ENCODE measurements around the gene CP.
A peak's percentile ranks its signal among the peaks of the same experiment; 100 is the strongest.
"Not testable (repeated sequence)": the region's sequence is repeated elsewhere in the genome, so short reads cannot be mapped to it uniquely, and the experiment has no call there.

Gene CP

GRCh38 chr3:149226776-149227175, 5.1 kb upstream of the CP start:
- DNase-seq = no peak

DNA sequence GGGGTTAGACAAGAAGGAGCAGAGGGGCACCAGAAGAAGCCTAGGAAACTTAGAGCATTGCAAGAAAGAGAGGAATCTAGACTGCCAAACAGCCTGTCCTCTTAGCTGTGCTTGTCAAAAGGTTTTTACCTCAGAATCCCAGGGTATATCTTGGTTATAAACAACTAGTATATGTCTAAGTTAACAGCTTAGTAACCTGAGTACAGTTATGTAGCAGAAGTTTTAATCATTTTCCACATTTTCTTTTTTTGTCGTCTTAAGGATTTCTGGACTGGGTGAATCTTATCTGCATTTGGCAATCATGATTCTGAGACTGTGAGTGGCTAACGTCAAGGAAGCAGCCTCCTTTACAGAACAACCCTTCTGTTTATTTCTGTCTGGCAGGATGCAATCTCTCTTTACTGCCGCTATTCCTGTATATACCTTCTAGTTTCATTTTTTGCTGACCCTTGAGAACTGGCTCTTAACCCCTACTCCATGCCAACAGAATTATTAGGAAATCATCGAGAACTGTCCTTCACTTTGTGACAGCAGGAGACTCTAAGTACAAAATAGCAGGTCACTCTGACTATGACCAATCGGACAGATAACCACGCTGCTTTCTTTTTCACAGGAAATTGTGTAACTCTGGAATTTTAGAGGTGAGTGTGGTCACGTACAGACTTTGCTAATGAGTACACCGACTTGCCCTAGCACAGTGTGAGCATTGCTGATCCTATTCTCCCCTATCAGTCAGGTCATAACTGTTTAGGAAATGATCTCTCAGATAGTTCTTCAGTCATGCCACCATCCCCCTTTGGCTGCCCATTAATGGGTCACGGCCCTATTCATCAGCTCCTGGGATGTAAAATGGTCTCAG, 3.3 kb upstream of the CP start:
- no peak for DNase-seq

GRCh38 chr3:149223461-149223820, 1.8 kb upstream of the CP start:
- no peak for DNase-seq

DNA sequence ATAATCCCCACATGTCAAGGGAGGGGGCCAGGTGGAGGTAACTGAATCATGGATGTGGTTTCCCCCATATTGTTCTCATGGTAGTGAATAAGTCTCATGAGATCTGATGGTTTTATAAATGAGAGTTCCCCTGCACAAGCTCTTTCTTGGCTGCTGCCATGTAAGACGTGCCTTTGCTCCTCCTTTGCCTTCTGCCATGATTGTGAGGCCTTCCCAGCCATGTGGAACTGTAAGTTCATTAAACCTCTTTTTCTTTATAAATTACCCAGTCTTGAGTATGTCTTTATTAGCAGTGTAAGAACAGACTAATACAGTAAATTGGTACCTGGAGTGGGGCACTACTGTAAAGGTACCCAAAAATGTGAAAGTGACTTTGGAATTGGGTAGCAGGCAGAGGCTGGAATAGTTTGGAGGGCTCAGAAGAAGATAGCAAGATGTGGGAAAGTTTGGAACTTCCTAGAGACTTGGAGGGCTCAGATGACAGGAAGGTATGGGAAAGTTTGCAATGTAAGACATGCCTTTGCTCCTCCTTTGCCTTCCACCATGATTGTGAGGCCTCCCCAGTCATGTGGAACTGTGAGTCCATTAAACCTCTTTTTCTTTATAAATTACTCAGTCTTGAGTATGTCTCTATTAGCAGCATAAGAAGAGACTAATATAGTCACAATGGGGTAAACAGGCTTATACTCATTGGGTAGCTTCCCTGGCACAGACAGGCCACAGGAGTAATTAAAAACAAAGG, 2.1 kb downstream of the CP start:
- DNase-seq = not testable (repeated sequence)

DNA sequence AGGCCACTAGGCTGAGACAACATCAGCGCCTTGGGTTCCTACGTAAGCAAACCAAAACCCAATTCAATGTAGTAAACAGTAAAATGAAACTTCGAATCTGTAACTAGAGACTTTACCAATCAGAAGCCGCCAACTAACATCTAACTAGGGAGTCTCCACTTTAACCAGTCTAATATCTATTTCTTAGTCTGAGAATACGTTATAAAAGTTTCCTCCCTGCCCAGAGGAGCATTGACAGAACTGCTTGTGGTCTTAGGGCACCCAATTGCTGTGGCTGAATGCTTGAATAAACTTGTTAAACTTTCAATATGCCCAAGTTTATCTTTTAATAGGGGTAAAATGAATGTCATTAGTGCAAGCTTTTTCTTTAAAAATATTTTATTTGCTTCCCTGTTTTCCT, 4.3 kb downstream of the CP start:
- no peak for DNase-seq

DNA sequence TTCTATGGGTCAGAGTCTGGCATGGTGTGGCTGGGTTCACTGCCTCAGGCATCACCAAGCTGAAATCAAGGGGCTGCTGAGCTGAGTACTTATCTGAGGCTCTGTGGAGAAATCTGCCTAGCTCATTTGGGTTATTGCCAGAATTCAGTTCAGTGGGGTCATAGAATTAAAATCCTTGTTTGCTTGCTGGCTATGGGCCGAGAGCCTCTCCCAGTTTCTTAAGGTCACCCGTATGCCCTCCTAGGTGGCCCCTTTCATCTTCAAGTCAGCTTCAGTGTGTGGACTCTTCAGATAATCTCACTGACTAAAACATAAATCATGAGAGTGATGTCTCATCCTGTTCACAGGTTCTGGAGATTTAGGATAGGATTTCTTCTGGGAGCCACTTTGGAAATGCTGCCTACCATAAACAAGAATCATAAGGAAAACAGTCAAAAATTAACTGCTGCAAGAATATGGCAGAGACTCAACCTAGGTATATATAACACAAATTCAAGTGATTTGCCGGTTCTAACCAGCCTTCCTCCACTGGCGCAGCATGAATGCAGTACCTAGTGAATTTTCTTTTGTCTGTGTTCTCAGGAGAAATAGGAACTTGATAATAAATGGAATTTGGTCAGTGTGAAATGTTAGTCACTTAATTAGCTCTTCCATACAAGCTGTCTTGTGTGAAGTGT, 5.3 kb downstream of the CP start:
- DNase-seq = no peak

DNA sequence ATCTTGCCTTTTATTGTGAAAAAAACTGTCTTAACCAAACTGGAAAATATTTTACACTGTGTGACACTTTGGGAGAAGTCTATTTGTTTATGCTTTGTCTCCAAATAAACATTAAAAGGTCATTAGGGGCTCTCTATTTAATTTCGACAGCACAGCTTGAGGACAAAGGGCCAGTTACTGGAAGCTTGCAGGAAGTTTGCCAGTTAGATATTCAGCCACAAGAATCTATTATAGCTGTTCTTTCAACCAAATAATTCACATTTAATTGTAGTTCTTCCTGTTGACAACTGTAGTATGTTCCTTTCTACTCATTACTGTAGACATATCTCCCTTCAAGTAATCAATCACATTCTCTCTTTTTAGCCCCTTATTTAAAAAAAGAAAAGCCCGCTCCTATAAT, 6.1 kb downstream of the CP start:
- DNase-seq = no peak

DNA sequence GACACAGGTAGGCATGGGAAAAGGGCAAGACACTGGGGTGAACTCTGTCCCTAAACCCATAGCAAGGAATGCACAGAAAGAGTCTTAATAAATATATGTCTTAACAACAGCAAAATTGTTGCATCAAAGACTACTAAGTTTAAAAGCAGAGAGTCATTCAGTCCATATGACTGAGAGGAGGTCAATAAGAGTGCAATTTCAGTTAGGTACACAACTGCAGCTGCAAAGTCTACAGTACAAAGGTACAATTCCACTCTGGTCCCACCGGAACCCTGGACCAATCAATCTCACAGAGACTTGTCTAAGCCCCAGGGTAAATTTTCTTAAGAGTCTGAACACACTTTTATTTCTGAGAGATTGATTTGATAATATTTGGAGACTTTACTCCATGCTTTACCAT, 6.9 kb downstream of the CP start:
- no peak for DNase-seq

DNA sequence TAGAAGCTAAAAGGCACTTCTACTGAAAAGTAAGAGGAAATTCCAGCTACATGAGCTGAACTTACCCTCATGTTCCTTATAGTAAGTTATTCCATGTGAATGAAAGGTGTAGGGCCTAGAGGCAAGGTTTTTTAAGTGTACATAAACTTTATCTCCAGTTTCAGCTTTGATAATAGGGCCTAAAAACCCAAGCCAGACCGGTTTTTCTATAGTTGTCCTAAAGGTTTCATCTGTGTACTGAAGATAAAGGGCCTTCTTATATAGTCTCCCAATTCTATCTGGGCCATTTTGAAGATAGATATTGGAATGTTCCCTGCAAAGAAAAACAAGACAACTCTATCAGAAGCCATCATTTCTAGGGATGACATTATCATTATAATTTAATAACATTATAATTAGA, 9.2 kb downstream of the CP start:
- DNase-seq = no peak

- DNase-seq = no peak
Observed at GRCh38 chr3:149209431-149209830, 12.2 kb downstream of the CP start.

DNA sequence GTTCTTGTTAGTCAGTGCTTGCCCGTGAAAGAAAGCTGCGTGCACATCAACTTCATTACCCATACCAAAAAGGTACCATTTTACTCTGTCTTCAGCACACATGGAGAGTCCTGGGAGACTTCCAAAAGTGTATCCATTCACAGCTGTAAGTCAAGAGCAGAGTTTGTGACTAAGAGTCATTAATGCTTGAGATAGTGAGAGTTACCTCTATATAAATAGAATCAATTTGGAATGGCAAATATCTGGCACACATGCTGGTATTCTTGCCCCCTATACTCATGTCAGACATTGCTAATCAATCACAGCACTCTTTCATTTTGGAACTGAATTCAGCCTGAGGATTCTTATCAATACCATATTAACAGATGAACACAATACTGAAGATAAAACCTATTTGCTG, 14.2 kb downstream of the CP start:
- no peak for DNase-seq

GRCh38 chr3:149204390-149204991, 17.1 kb downstream of the CP start:
- DNase-seq = no peak

DNA sequence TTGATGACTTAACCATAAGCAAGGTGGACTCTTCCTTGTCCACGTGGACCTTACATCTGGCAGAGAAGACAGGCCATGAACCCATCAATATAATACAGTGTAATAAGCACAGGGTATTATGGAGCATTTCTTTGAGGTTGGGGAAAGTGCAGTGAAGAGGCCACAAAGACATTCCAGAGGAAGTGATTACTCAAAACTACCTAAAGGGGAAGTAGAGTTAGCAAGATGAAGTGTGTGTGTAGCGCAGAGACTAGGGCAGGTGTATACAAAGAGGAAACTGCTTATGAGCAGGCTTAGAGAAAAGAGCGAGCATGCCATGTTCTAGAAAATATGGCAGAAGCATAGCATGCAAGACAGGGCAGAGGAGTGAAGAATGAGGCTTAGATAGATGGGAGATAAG, 17.9 kb downstream of the CP start:
- DNase-seq = peak; percentile 88

GRCh38 chr3:149199474-149199873, 22.2 kb downstream of the CP start:
- DNase-seq = no peak

DNA sequence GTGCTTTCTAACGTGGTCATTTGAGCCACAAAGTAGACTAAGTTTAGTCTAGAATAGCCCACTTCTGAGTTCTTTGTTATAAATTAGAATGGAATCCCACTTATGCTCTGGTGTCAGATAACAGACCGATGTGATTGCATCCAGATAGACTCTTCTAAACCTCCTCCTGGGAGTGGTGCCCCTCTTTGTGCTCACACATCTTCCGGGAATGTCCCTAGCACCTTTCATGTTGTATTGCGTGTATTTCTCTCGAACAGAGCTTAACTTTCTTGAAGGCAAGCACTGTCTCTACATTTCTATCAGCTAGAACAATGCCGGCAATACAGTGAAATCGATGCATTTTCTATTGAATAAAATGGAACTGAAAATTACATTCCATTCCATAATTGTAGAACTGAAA, 23.0 kb downstream of the CP start:
- DNase-seq = no peak

- no peak for DNase-seq
Observed at GRCh38 chr3:149197669-149198068, 24.0 kb downstream of the CP start.

DNA sequence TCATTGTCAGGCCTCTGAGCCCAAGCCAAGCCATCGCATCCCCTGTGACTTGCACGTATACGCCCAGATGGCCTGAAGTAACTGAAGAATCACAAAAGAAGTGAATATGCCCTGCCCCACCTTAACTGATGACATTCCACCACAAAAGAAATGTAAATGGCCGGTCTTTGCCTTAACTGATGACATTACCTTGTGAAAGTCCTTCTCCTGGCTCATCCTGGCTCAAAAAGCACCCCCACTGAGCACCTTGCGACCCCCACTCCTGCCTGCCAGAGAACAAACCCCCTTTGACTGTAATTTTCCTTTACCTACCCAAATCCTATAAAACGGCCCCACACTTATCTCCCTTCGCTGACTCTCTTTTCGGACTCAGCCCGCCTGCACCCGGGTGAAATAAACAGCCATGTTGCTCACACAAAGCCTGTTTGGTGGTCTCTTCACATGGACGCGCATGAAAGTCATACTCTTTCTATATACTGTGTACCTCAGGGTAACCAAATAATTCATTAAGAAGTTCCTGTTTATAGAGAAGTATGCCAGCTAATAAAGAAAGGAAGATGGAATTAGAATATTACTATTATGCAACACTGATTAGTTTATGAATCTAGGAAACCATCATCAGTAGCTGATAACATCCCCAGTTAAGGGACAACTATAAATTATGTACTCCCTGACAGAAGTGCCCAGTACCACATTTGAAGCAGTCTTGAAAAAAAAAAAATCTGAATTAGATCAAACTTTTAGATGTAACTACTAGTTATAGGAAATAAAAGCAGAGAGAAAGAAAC, 24.6 kb downstream of the CP start:
- DNase-seq = not testable (repeated sequence)

DNA sequence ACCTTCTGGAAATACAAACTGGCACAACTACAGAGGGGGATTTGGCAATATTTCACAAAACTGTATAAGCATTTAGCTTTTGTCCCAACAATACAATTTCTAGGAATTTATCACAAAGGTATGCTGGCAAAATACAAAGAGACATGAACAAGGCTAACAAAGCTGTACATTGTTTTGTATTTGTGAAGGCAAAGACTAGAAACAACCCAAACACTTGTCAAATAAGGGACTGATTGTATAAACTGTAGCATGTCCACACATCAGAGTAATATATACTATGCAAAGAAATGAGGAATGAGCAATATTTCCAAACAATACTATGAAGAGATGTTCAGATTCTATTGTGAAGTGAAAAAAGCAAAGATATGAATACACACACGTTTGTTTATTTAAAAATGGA, 26.4 kb downstream of the CP start:
- no peak for DNase-seq

GRCh38 chr3:149188494-149188893, 33.1 kb downstream of the CP start:
- no peak for DNase-seq

DNA sequence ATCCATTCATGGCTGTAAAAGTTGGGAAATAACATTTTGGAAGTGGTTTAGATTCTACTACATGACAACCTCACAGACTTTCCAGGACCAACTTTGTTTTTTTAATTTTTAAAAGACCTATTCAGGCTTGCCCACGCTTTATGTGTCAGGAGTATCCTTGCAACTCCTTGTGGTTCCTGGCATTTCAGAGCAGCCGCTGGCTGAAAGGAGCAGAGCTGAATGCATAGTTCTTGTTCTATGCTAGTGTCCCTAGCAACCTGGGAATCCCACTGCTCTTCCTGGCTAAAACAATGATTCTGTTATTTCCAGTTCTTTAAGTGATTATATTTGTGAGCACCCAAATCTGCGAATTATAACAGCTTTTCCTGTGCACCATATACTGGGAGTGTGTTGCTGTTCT, 34.9 kb downstream of the CP start:
- no peak for DNase-seq

- DNase-seq = no peak
Observed at GRCh38 chr3:149186219-149186618, 35.4 kb downstream of the CP start.

- no peak for DNase-seq
Observed at GRCh38 chr3:149181182-149181581, 40.4 kb downstream of the CP start.

All from GF-D8 (cell line).